GM21367 (cell line): Measurements from ENCODE around the gene TAGAP.
A peak's percentile ranks its signal among the peaks of the same experiment; 100 is the strongest.

Source experiments
- ATAC-seq: cut with Tn5 transposase; IDR thresholded peaks from one replicate; pipeline ENCODE4 v1.9.1; 2021; ENCODE audit not compliant: unreplicated experiment

The TAGAP gene

GRCh38 chr6:159044899-159045727 lies at the start of gene TAGAP:
TAGAP (minus strand) TSS chr6:159044991; CDS start chr6:159044146, 845 bp downstream.
- ATAC-seq: peak; percentile 73

GRCh38 chr6:159093609-159094443 lies 49.0 kb upstream of the TAGAP start:
- no peak for ATAC-seq

- ATAC-seq: no peak
Observed at GRCh38 chr6:159092631-159093030, 47.8 kb upstream of the TAGAP start.

GRCh38 chr6:159090530-159091480 lies 46.0 kb upstream of the TAGAP start:
- no peak for ATAC-seq

GRCh38 chr6:159089909-159090308 lies 45.1 kb upstream of the TAGAP start:
- ATAC-seq: no peak

- ATAC-seq: no peak
Observed at GRCh38 chr6:159089443-159089842, 44.7 kb upstream of the TAGAP start.

GRCh38 chr6:159086033-159086618 lies 41.3 kb upstream of the TAGAP start:
- no peak for ATAC-seq

- no peak for ATAC-seq
Observed at GRCh38 chr6:159085396-159085895, 40.7 kb upstream of the TAGAP start.

- no peak for ATAC-seq
Observed at GRCh38 chr6:159084493-159085091, 39.8 kb upstream of the TAGAP start.

- no peak for ATAC-seq
Observed at GRCh38 chr6:159083146-159083545, 38.4 kb upstream of the TAGAP start.

- no peak for ATAC-seq
Observed at GRCh38 chr6:159082039-159082815, 37.4 kb upstream of the TAGAP start.

GRCh38 chr6:159080217-159080976 lies 35.6 kb upstream of the TAGAP start:
- no peak for ATAC-seq

- ATAC-seq: no peak
Observed at GRCh38 chr6:159079367-159079766, 34.6 kb upstream of the TAGAP start.

GRCh38 chr6:159077123-159077522 lies 32.3 kb upstream of the TAGAP start:
- no peak for ATAC-seq

- ATAC-seq: no peak
Observed at GRCh38 chr6:159075506-159076228, 30.9 kb upstream of the TAGAP start.

GRCh38 chr6:159074876-159075275 lies 30.1 kb upstream of the TAGAP start:
- no peak for ATAC-seq

GRCh38 chr6:159074120-159074684 lies 29.4 kb upstream of the TAGAP start:
- no peak for ATAC-seq
